HG03139 (cell line): ENCODE data around the gene SLC35F3.
"Not testable (repeated sequence)": the region's sequence is repeated elsewhere in the genome, so short reads cannot be mapped to it uniquely, and the experiment has no call there.

Experiments used
- ATAC-seq: cut with Tn5 transposase; IDR thresholded peaks from one replicate; pipeline ENCODE4 v1.9.1; 2021; ENCODE audit not compliant: unreplicated experiment

SLC35F3 gene

GRCh38 chr1:233904633-233905415 lies at the start of gene SLC35F3:
TSS of gene SLC35F3 (plus strand) at chr1:233904676.
- ATAC-seq: no peak

- ATAC-seq: no peak
Measured at GRCh38 chr1:233859446-233859845, 45.0 kb upstream of the SLC35F3 start.

GRCh38 chr1:233863901-233864545 lies 40.5 kb upstream of the SLC35F3 start:
- no peak for ATAC-seq

GRCh38 chr1:233864578-233864977 lies 39.9 kb upstream of the SLC35F3 start:
- ATAC-seq: no peak

GRCh38 chr1:233865216-233865615 lies 39.3 kb upstream of the SLC35F3 start:
- no peak for ATAC-seq

- ATAC-seq: no peak
Measured at GRCh38 chr1:233865902-233866301, 38.6 kb upstream of the SLC35F3 start.

GRCh38 chr1:233867028-233867427 lies 37.4 kb upstream of the SLC35F3 start:
- ATAC-seq: no peak

GRCh38 chr1:233868461-233868860 lies 36.0 kb upstream of the SLC35F3 start:
- ATAC-seq: no peak

- no peak for ATAC-seq
Measured at GRCh38 chr1:233869680-233870079, 34.8 kb upstream of the SLC35F3 start.

- ATAC-seq: no peak
Measured at GRCh38 chr1:233873666-233874065, 30.8 kb upstream of the SLC35F3 start.

- no peak for ATAC-seq
Measured at GRCh38 chr1:233879841-233880240, 24.6 kb upstream of the SLC35F3 start.

- no peak for ATAC-seq
Measured at GRCh38 chr1:233883671-233884070, 20.8 kb upstream of the SLC35F3 start.

GRCh38 chr1:233884461-233885151 lies 19.9 kb upstream of the SLC35F3 start:
- no peak for ATAC-seq

- ATAC-seq: no peak
Measured at GRCh38 chr1:233885196-233885920, 19.1 kb upstream of the SLC35F3 start.

- ATAC-seq: not testable (repeated sequence)
Measured at GRCh38 chr1:233891151-233891550, 13.3 kb upstream of the SLC35F3 start.

GRCh38 chr1:233897325-233898162 lies 6.9 kb upstream of the SLC35F3 start:
- ATAC-seq: peak; percentile 98

- no peak for ATAC-seq
Measured at GRCh38 chr1:233901495-233901894, 3.0 kb upstream of the SLC35F3 start.

GRCh38 chr1:233905416-233906051 lies 1.1 kb downstream of the SLC35F3 start:
- ATAC-seq: no peak

- no peak for ATAC-seq
Measured at GRCh38 chr1:233907151-233907550, 2.7 kb downstream of the SLC35F3 start.

- no peak for ATAC-seq
Measured at GRCh38 chr1:233908092-233908491, 3.6 kb downstream of the SLC35F3 start.
